CD4-positive, alpha-beta T cell treated with Interleukin-4 for 4 hours (primary cell): Measurements from ENCODE around the gene ZNF768.
A peak's percentile ranks its signal among the peaks of the same experiment; 100 is the strongest.
"Not testable (repeated sequence)": the region's sequence is repeated elsewhere in the genome, so short reads cannot be mapped to it uniquely, and the experiment has no call there.

Experiments used
- DNase-seq: peaks from one replicate; pipeline ENCODE4 v3.0.0-alpha.2; 2020

The ZNF768 gene

GRCh38 chr16:30503403-30504296 is 22.7 kb downstream of the ZNF768 start:
- DNase-seq, result no peak

DNA sequence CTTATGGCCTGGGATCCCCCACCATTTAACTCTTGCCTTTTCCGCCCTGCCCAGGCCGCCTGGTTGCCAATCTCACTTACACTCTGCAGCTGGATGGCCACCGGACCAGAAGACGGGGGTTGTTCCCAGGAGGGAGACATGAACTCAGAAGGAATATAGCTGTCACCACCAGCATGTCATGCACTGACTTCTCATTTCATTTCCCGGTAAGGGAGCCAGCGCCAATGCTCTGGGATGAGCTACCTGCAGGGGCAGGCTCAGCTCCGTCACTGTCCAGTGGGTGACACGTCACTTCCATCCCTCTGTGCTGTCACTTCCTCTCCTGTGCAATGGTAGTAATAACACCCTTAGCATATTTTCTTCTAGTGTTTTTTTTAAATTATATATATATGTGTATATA is 27.1 kb downstream of the ZNF768 start:
- DNase-seq, result no peak

GRCh38 chr16:30494709-30495108 is 31.7 kb downstream of the ZNF768 start:
- DNase-seq, result no peak

DNA sequence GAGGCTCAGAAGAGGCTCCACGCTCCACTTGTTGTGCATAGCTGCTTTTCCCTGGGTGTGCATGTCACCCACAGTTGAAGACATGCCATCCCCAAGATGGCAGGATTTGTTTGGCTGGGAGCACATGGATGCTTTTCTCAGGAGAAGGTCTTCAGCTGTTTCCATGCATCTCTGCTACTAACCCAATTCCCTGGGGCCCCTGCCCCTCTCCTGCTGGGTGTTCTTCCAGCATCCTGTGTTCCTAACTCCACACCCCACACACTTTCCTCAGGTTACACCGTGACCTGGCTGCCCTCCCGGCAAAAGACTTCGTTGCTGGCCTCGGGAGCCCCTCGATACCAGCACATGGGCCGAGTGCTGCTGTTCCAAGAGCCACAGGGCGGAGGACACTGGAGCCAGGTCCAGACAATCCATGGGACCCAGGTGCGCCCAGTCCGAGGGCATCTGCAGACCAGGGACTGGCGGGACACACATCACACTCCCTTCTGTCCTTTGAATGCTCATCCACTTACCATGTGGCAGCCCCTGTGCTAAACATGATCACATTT is 32.4 kb downstream of the ZNF768 start:
- no peak for DNase-seq

DNA sequence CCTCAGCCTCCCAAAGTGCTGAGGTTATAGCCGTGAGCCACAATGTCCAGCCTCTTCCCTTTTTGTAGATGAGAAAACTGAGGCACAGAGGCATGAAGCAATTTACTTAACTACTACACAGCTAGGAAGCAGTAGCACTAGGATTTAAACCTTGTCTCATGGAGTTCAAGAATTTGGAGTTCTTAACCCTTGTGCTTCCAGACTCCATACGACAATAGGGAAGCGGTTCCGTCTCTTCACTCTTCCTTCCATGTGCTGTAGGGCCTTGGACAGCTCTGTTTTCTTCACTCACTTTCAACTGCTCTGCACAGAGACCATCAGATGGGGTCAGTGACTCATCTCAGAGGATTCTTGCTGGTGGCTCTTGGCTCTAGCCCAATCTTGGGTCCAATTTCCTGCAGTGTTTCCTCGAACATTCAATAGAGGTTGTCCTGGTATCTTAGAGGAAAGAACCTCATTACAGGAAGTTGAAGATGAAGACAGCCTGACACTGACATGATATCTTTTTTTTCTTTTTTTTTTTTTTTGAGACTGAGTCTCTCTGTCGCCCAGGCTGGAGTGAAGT is 34.5 kb downstream of the ZNF768 start:
- peak; percentile 53 for DNase-seq

GRCh38 chr16:30491229-30491628 is 35.1 kb downstream of the ZNF768 start:
- no peak for DNase-seq

GRCh38 chr16:30490210-30490609 is 36.2 kb downstream of the ZNF768 start:
- DNase-seq, result no peak

DNA sequence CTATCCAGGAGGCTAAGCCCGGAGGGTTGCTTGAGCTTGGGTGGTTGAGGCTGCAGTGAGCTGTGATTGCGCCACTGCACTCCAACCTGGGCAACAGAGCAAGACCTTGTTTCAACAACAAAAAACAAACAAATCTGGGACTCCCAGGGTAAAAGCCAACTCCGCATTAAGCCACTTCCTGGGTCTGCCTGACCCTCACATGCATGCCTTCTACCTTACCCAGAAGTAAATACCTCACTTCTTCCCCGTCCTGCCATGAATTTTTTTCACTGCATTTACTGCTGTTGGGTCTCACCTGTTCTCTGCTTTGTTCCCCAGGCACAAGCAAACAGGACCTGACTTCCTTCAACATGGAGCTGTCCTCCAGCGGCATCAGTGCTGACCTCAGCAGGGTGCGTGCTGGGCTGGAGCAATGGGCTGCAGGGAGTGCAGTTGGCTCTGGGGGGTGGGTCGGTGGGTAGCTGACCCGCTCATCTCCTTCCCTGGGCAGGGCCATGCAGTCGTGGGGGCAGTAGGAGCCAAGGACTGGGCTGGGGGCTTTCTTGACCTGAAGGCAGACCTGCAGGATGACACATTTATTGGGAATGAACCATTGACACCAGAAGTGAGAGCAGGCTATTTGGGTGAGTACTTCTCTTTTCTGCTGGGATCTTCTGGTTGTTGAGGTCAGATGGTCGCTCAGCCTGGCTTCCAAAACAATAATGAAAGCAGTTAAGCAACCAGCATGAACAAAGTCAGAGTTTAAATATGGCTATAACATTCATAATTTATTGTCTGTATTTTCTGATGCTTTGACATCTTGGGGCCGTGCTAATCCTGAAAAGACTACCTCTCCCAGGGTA is 37.4 kb downstream of the ZNF768 start:
- no peak for DNase-seq

- DNase-seq, result no peak
Measured at GRCh38 chr16:30485818-30486436, 40.4 kb downstream of the ZNF768 start.

- DNase-seq, result no peak
Measured at GRCh38 chr16:30484887-30485286, 41.5 kb downstream of the ZNF768 start.

GRCh38 chr16:30482366-30482765 is 44.0 kb downstream of the ZNF768 start:
- peak; percentile 43 for DNase-seq

GRCh38 chr16:30481381-30481780 is 45.0 kb downstream of the ZNF768 start:
- no peak for DNase-seq

GRCh38 chr16:30478766-30479478 is 47.4 kb downstream of the ZNF768 start:
- DNase-seq, result no peak

GRCh38 chr16:30477773-30478172 is 48.6 kb downstream of the ZNF768 start:
- not testable (repeated sequence) for DNase-seq

DNA sequence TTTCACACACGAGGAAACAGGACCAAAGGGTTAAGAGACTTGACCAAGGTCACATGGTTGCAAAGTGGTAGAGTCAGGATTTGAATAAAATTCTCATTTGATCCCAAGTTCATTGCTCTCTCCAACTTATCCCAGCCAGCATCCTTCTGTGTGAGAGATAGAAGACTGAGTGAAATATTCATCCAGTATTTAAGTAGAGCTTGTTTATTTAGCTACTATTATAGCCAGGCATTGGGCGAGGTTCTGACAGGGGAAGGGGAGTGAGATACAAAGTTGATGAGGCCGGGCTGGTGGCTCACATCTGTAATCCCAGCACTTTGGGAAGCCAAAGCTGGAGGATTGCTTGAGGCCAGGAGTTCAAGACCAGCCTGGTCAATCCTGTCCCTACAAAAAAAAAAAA is 49.4 kb downstream of the ZNF768 start:
- no peak for DNase-seq

GRCh38 chr16:30474684-30475083 is 51.7 kb downstream of the ZNF768 start:
- no peak for DNase-seq

GRCh38 chr16:30474074-30474452 is 52.3 kb downstream of the ZNF768 start:
- DNase-seq, result no peak
